Stimulated activated naive CD8-positive, alpha-beta T cell treated with anti-CD3 and anti-CD28 coated beads, Interleukin-15, Interleukin-2, amounts not matched to agents 100 U/mL and 50 U/mL, for 24 hours (primary cell): ENCODE data around the gene SH3BP2.
"Not testable (repeated sequence)": the region's sequence is repeated elsewhere in the genome, so short reads cannot be mapped to it uniquely, and the experiment has no call there.

Experiments
- ATAC-seq: fragments of 150-1000 bp; cut with Tn5 transposase; one replicate; pipeline ENCODE4 v1.10.0; 2021
- DNase-seq: peaks from one replicate; pipeline ENCODE4 v3.0.0; 2021

The SH3BP2 gene

DNA sequence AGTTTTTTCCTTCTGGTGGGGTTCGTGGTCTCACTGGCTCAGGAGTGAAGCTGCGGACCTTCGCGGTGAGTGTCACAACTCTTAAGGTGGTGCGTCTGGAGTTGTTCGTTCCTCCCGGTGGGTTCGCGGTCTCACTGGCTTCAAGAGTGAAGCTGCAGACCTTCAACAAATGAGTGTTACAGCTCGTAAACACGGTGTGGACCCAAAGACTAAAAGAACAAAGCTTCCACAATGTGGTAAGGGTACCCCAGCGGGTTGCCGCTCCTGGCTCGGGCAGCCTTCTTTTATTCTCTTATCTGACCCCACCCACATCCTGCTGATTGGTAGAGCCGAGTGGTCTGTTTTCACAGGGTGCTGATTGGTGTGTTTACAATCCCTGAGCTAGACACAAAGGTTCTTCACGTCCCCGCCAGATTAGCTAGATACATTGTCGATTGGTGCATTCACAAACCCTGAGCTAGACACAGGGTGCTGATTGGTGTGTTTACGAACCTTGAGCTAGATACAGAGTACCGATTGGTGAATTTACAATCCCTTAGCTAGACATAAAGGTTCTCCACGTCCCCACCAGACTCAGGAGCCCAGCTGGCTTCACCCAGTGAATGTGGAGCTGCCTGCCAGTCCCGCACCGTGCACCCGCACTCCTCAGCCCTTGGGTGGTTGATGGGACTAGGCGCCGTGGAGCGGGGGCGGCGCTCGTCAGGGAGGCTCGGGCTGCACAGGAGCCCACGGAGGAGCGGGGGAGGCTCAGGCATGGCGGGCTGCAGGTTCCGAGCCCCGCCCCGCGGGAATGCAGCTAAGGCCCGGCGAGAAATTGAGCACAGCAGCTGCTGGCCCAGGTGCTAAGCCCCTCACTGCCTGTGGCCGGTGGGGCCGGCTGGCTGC is 30.2 kb upstream of the SH3BP2 start:
- ATAC-seq, DNase-seq: not testable (repeated sequence)

DNA sequence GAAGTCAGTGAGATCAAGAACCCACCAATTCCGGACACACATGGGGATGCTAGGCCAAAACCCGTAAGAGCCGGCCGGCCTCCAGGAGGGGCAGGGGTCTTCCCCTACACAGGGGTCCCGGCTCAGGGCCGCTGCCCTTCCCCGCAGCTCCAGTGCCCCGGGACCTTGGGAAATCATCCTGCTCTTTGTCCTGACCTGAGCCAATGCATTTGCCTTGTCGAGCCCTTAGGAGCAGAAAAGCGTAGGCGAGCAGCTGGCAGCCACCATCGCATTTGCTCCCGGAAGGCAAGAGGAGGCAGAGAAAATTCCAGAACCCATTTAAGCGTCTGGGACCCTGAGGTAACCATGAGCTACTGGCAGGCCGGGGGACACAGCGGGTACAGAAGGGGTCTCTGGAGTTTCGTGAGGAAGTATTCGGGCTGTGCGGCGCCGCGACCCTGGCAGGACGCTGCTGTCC is 29.3 kb upstream of the SH3BP2 start:
- DNase-seq = no peak
- no peak for ATAC-seq

DNA sequence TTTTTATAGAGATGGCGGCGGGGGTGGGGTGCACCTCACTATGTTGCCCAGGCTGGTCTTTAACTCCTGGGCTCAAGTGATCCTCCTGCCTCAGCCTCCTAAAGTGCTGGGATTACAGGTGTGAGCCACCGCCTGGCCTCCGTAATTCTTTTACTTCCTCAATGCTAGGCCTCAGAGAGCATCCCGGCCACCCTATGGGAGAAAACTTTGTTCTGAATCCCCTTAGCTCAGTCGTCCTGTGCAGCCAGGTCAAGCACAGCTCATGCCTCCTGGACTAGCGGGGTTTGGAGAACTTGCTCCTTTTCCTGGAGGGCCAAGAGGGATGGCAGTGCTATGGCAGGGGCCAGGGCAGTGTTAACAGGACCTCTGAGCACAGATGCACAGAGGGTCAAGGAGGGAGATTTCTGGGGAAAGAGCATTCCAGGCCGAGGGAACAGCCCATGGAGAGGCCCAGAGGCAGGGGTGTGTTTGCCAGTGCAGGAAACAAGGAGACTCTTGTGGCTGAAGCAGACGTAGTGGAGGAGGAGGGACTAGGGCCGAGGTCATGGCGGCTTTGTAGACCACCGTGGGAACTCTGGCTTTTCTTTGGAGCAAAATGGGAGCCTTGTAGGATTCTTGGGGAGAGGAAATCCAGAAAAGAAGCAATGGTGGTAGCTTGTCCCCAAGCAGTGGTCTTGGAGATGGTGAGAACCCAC is 26.9 kb upstream of the SH3BP2 start:
- DNase-seq (no peak), ATAC-seq (no peak)

DNA sequence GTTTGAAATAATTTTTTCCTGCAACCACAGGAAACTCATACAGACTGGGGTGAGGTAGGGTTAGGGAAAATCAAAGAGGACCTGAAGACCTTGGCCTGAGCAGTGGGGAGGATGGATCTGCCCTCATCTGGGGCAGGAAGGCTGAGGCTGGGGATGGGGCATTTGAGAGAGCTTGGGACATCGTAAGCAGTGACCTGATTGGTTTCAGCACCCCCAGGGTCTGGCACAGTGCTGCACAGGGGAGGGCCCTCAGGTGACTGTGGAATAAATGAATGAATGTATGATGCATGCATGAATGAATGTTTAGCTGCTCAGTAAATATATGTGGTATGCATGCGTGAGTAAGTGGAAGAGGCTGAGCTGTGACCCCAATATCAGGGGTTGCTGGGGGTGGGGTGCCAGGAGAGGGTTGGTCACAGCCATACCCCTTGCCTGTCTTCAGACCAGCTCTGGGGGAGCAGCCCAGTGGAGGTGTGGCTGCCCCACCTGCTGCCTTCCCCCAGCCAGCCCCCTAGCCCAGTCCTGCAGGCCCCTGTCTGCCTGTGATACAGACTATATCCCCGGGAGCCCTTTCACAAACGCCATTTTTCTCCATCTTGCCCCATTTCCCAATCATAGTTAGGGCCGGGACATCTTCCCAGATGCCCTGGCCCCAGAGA is 25.7 kb upstream of the SH3BP2 start:
- DNase-seq = no peak
- ATAC-seq = no peak

DNA sequence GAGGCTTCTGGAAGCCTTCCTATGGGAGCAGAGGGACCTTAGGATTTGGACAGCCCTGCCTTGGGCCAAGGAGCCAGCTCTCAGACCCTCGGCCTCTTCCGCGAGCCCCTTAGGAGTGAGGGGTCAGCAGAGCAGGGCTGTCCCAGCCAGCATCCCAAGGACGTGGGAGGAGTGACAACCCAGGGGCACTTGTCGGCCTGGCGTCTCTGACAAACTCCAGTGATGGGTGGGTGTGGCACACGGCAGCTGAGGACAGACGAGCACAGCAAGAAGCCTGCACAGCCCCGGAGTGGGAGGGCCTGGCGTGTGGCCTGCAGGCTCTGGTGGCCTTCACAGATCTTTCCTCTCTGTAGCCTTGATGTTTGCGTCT is 25.2 kb upstream of the SH3BP2 start:
- no peak for ATAC-seq
- no peak for DNase-seq

DNA sequence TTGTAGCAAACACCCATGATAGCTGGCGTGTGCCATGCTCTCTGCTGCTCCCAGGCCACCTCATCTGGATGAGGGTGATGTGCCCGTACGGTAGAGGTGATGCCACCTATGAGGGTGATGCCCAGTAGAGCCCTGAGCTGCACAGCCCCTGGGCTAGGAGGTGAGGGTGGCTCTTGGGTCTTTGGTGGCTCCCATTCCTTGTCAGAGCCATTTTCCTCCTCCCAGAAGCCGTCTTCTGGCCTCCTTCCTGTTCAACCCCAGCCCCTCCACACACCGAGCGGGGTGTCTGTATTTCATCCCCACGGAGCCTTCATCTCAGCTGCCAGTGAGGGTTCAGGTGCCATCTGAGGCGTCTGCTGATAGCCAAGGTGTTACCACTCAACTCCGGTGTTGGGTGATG is 24.8 kb upstream of the SH3BP2 start:
- no peak for ATAC-seq
- DNase-seq = no peak

DNA sequence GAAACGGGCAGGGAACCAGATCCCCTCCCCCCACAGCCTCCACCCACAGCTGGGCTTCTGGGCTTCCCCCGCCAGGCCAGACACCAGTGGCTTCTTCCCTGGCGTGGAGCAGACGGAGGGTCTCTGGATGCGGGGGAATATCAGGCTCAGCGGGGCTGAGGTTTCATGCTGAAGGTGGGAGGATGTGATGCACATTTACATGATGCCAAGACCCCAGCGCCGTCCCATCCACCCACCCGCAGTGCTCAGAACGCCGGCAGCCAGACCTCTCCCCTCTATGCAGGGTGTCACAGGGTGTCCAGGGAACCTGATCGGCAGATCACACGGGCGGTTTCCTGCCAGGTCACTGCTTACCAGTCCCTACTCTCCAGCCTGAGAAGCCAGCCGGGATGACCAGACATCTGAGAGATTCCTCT is 24.0 kb upstream of the SH3BP2 start:
- DNase-seq = no peak
- no peak for ATAC-seq

DNA sequence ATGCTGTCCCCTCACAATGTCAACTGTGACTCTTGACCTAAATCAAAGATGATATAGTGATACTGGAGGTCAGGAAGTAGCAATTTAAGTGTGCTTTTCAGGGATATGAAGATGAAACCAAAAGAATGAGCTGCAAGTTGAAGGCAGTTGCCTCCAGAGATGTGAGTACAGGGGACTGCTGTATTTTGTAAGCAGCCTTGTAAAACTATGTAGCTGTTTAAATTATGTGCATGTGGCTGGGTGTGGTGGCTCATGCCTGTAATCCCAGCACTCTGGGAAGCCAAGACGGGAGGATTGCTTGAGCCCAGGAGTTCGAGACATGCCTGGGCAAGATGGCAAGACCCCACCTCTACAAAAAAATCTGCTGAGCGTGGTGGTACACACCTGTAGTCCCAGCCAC is 21.6 kb upstream of the SH3BP2 start:
- ATAC-seq = no peak

DNA sequence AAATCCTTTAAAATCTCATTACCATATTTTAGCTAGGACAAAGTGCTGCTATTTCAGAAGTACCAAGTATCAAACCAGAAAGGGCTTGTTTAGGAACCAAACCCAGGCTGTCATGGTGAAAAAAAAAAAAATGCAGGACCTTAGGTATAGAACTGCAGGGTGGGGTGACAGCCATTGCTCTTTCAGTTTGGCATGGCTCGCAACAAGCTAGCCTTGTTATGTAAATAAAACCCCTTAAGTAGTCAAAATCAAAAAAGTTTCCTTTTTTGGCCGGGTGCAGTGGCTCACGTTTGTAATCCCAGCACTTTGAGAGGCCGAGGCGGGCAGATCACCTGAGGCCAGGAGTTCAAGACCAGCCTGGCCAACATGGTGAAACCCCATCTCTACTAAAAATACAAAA is 12.2 kb upstream of the SH3BP2 start:
- not testable (repeated sequence) for ATAC-seq, DNase-seq

More for the DNA sequence above, 21.6 kb upstream of the SH3BP2 start:
- no peak for DNase-seq

DNA sequence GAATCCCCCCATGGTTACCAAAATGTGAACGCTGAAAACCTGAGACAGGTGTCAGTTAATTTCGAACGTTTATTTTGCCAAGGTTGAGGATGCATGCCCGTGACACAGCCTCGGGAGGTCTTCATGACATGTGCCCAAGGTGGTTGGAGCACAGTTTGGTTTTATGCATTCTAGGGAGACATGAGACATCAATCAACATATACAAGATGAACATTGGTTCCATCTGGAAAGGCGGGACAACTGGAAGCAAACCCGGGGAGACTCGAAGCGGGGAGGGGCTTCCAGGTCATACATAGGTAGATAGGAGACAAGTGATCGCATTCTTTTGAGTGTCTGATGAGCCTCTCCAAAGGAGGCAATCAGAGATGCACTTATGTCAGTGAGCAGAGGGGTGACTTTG is 11.0 kb upstream of the SH3BP2 start:
- ATAC-seq = no peak
- DNase-seq = no peak

DNA sequence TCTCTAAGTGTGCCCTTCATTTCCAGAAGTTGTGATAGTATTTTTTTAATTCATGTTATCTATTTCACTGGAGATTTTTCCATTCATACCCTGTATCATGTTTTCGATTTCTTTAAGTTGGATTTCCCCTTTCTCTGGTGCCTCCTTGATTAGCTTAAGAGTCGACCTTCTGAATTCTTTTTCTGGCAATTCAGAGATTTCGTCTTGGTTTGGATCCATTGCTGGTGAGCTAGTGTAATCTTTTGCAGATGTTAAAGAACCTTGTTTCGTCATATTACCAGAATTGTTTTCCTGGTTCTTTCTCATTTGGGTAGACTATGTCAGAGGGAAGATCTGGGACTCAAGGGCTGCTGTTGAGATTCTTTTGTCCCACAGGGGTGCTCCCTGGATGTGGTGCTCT is 9.1 kb upstream of the SH3BP2 start:
- DNase-seq (no peak), ATAC-seq (no peak)

DNA sequence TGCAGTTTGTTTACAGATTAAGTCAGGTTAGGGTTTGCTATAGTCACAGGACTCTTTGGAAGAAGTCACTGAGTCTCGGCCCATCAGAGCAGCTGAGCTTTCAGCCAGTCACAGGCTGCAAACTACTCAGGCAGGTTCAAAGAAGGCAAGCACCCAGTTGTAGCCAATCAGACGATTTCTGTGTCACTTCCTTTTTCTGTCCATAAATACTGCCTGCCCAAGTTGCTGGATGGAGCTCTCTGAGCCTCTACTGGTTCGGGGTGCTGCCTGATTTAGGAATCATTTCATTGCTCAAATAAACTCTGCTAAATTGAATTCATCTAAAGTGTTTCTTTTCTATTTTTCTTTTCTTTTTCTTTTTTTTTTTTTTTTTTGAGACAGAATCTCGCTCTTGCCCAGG is 7.3 kb upstream of the SH3BP2 start:
- DNase-seq (no peak), ATAC-seq (peak; percentile 37)

DNA sequence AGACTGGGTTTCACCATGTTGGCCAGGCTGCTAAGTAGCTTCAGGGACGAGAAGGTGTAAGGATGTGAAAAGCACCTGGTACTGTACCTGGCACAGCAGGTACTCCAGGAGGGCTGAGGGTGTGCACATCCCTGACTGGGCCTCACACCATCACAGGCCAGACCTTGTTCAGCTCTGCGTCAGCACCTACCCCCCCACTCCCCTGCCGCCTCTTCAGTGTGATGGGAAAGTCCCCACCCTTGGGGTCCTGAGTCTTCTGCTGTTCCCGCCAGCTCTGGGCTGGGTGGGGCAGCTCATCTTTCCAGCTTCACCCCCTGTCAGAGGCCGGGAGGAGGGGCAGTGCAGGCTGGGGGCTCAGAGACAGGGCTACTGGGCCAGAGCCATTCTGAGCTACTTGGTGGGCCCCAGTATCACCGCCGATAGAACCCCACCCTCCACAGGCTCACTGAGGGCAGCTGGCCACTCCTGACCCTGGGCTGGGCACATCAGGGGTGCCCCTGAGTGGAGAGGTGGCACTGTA is 6.7 kb upstream of the SH3BP2 start:
- peak; percentile 81 for DNase-seq
- ATAC-seq = peak; percentile 80

DNA sequence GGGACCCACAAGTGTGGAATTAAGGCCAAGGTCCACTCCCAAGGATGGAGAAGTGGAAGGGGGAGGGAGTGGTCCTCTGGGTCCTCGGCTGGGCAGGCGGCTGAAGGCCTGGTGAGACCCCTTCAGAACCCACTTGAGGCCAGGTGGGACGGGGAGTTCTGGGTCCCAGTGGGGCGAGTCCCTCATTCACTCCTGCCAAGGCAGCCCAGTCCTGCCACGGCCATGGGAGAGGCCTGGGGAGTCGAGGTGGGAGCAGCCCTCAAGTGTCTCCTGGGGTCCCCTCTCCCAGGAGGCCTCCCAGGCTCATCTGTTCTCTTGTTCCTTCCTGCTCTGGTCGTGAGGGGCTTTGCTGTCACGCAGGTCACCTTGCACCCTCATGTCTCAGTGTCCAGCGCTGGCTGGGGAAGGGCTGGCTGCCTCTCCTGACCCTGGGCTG is 6.1 kb upstream of the SH3BP2 start:
- DNase-seq = no peak
- no peak for ATAC-seq

DNA sequence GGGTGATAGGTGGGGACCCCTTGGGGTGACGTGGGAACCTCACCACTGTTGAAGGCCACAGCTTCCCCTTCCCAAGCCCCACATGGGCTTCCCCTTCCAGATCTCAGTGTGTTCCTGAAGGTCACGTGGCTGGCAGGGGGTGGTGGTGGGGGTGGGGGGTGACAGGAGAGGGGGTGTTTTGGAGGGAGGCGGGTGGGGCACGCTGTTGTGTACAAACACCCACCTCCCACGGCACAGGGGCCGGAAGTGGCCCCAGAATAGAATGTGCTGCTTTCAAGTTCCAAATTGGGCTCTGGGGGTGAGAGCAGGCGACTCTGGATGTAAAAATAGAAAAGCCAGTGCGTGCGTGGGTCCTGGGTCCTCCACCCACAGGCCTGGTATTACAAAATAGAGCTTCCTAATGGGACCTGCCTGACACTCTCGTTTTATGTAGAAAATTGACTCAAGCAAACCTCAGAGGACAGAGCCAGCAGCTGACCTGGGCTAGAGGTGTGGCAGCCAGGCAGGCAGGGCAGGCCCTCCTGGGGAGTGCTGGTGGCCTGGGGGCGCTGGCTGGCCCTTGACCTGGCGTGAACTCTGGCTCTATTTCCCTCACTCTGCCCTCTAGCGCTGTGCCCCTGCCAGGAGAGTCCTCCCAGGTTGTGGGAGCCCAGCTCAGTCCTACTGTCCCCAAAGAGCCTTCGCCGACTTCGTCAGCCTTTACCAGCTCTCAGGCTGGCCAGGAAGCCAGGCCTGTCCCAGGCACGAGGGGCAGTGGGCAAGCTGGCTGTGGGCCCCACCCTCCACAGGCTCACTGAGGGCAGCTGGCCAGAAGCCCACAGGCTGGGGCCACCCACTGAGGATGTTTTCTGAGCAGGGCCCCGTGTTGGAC is 5.4 kb upstream of the SH3BP2 start:
- peak; percentile 69 for DNase-seq

DNA sequence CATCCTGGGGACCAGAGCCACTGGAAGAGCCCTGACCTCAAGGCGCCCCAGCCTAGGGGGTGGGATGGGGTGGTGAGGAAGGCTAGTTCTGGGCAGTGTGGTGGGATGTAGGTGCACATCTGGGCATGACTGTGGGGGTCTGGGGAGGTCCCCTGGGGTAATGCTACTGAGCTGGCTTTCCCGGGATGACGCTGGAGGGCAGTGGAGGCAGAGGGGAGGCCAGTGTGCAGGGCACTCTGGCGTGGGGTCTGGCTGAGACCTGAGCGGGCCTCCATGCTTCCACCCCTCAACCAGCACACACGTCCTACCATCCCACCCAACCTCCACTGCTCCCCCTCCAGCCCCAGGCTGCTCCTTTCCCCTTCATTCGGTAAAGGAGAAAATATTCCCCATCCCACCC is 4.8 kb upstream of the SH3BP2 start:
- DNase-seq = no peak

More for the DNA sequence above, 5.4 kb upstream of the SH3BP2 start:
- peak; percentile 28 for ATAC-seq

DNA sequence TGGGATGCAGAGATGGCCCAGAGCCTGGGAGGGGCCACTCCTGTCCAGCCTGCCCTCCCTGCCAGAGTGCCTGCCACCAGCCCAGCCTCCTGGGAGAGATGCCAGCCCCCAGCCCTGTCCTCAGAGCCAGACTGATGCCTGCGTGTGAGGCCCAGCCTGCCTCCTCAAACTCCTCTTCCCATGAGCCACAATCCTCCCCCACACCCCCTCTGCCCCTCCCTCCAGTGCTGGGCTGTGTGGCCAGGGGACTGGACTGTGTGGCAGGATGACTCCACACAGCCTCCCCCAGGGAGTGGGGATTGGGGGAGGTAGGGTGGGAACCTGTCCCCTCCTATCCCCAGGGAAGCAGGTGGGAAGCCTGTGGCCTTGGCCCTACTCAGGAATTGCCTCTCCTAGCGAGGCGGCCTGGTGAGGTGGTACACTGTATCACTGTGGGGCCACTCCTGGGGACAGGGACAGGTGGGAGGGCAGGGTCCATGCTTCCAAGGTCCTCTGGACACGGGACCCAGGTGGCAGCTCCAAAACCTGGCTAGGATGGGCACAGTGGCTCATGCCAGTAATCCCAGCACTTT is 4.3 kb upstream of the SH3BP2 start:
- DNase-seq = no peak
- no peak for ATAC-seq

More for the DNA sequence above, 4.8 kb upstream of the SH3BP2 start:
- no peak for ATAC-seq

DNA sequence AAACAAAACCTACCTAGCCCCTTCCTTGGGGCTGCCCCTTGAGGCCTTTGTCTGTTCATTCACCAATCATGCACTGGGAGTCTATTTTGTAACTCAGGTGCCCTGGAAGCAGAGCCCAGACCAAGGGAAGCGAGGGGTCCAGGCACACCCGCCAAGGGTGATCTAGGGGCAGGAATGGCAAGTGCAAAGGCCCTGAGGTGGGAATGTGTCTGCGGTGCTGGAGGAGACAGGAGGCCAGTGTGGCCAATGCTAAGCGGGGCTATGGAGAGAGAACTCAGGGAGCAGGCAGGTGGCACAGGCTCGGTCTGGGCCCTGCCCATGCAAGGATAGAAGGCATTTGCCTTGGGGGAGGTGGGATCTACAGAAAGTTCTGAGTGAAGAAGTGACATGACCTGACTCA is 3.5 kb upstream of the SH3BP2 start:
- DNase-seq (no peak), ATAC-seq (no peak)

DNA sequence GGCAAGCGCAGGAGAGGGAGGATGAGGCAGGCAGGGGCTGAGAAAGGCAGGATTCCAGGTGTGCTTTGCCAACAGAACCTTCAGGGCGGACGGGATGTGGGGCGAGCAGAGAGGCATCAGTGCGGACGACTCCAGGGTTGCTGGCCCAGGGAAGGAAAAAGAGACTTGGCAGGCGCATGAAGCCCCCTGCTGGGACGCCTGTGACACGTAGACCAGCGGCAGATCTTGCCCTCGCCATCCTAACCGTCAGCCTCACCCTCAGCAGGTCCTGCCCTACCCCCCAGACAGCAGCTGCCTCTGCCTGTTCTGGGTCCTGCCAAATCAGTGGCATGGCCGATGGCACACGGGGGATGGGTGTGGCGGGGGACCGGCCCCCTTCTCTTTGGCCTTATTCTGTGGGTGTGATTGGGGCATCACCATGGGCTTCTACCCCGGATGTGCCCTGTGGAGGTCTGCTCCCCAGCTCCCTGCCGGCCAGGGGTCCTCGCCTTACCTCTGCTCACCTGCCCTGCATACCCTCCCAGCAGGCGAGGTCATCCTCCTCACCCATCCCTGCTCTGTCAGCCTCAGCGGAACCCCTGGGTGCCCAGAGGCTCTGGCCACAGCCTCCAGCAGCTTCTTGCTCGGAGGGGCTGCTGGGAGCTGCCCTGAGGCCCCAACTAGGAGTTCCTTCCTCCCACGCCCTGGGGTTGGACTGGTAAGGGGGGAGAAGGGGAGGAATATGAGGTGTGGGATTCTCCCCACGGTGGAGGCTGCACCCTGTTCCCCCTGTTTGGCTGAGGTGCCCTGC is 2.9 kb upstream of the SH3BP2 start:
- no peak for DNase-seq
- no peak for ATAC-seq
